Activated naive CD8-positive, alpha-beta T cell (primary cell): ENCODE measurements around the gene C1QTNF12.

Experiments used
- H3K27ac Mint-ChIP-seq: one replicate; pipeline ENCODE4 v1.8.0; 2021; ENCODE audit warnings: mixed read lengths
- H3K27me3 Mint-ChIP-seq: one replicate; pipeline ENCODE4 v1.8.0; 2021; ENCODE audit warnings: mixed read lengths
- H3K36me3 Mint-ChIP-seq: one replicate; pipeline ENCODE4 v1.8.0; 2021; ENCODE audit warnings: mixed read lengths
- H3K4me1 Mint-ChIP-seq: one replicate; pipeline ENCODE4 v1.8.0; 2021; ENCODE audit warnings: low read depth, mixed read lengths
- H3K4me3 Mint-ChIP-seq: one replicate; pipeline ENCODE4 v1.8.0; 2021; ENCODE audit warnings: mild to moderate bottlenecking, mixed read lengths
- H3K9me3 Mint-ChIP-seq: one replicate; pipeline ENCODE4 v1.8.0; 2021; ENCODE audit warnings: low read depth, mixed read lengths

C1QTNF12 gene

GRCh38 chr1:1211541-1212441 is 34.7 kb downstream of the C1QTNF12 start:
- no peaks in the 10 kb centered on the region for H3K27me3 Mint-ChIP-seq

GRCh38 chr1:1210726-1211540 is 35.6 kb downstream of the C1QTNF12 start:
- no peaks in the 10 kb centered on the region for H3K36me3 Mint-ChIP-seq
- no peaks in the 10 kb centered on the region for H3K27me3 Mint-ChIP-seq
- no peak overlapping the region for H3K27ac Mint-ChIP-seq
- peak overlapping the region; percentile 57 for H3K4me3 Mint-ChIP-seq
- no peaks in the 10 kb centered on the region for H3K9me3 Mint-ChIP-seq
- H3K4me1 Mint-ChIP-seq, result peaks cover 27% of the 10 kb centered on the region

More at GRCh38 chr1:1211541-1212441, 34.7 kb downstream of the C1QTNF12 start:
- Mint-ChIP-seq H3K27ac (no peak overlapping the region), H3K36me3 (peaks cover 4% of the 10 kb centered on the region), H3K4me3 (peak overlapping the region; percentile 57), H3K4me1 (peaks cover 31% of the 10 kb centered on the region), H3K9me3 (no peaks in the 10 kb centered on the region)

- Mint-ChIP-seq H3K4me3 (peak overlapping the region; percentile 87), H3K27ac (peak overlapping the region; percentile 92), H3K4me1 (peaks cover 14% of the 10 kb centered on the region), H3K9me3 (no peaks in the 10 kb centered on the region), H3K36me3 (no peaks in the 10 kb centered on the region), H3K27me3 (no peaks in the 10 kb centered on the region)
Observed at GRCh38 chr1:1208713-1209433, 37.6 kb downstream of the C1QTNF12 start.

DNA sequence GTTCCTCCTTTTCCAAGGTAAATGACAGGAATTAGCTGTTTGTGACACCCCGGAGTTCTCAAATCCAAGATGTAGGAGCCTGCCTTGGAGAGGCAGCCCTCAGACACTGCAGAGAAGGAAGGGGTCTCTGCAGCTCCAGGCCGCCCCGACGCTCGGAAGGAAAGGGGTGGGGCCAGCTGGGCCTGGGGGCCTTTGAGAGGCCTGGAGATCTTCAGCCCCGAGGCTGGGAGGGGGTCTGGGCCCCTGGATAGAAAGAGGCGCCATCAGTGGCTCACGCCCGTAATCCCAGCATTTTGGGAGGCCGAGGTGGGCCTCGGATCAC is 39.0 kb downstream of the C1QTNF12 start:
- Mint-ChIP-seq H3K36me3 (no peaks in the 10 kb centered on the region), H3K4me3 (peak overlapping the region; percentile 87), H3K27ac (no peak overlapping the region), H3K4me1 (peaks cover 14% of the 10 kb centered on the region), H3K27me3 (no peaks in the 10 kb centered on the region), H3K9me3 (no peaks in the 10 kb centered on the region)

- no peaks in the 10 kb centered on the region for H3K27me3 Mint-ChIP-seq
- no peaks in the 10 kb centered on the region for H3K36me3 Mint-ChIP-seq
- peaks cover 14% of the 10 kb centered on the region for H3K4me1 Mint-ChIP-seq
- H3K9me3 Mint-ChIP-seq, result no peaks in the 10 kb centered on the region
- peak overlapping the region; percentile 28 for H3K27ac Mint-ChIP-seq
- H3K4me3 Mint-ChIP-seq, result peak overlapping the region; percentile 73
Observed at GRCh38 chr1:1206966-1207531, 39.5 kb downstream of the C1QTNF12 start.

- H3K27ac Mint-ChIP-seq, result peak within 1 kb of the TSS; percentile 28
- no peaks in the 10 kb centered on the region for H3K27me3 Mint-ChIP-seq
- H3K4me3 Mint-ChIP-seq, result peak within 1 kb of the TSS; percentile 73
- H3K36me3 Mint-ChIP-seq, result no peaks in the 10 kb centered on the region
- peaks cover 14% of the 10 kb centered on the region for H3K4me1 Mint-ChIP-seq
- no peaks in the 10 kb centered on the region for H3K9me3 Mint-ChIP-seq
Observed at GRCh38 chr1:1206376-1206965, 40.1 kb downstream of the C1QTNF12 start, which contains the start of gene TNFRSF18. Gene TNFRSF18, minus strand, starts transcription at chr1:1206592. Its CDS starts 21 bp downstream, at chr1:1206571.

- no peaks in the 10 kb centered on the region for H3K36me3 Mint-ChIP-seq
- no peaks in the 10 kb centered on the region for H3K27me3 Mint-ChIP-seq
- H3K27ac Mint-ChIP-seq, result no peak overlapping the region
- H3K4me1 Mint-ChIP-seq, result peaks cover 14% of the 10 kb centered on the region
- peak overlapping the region; percentile 70 for H3K4me3 Mint-ChIP-seq
- no peaks in the 10 kb centered on the region for H3K9me3 Mint-ChIP-seq
Observed at GRCh38 chr1:1205769-1206375, 40.6 kb downstream of the C1QTNF12 start.

DNA sequence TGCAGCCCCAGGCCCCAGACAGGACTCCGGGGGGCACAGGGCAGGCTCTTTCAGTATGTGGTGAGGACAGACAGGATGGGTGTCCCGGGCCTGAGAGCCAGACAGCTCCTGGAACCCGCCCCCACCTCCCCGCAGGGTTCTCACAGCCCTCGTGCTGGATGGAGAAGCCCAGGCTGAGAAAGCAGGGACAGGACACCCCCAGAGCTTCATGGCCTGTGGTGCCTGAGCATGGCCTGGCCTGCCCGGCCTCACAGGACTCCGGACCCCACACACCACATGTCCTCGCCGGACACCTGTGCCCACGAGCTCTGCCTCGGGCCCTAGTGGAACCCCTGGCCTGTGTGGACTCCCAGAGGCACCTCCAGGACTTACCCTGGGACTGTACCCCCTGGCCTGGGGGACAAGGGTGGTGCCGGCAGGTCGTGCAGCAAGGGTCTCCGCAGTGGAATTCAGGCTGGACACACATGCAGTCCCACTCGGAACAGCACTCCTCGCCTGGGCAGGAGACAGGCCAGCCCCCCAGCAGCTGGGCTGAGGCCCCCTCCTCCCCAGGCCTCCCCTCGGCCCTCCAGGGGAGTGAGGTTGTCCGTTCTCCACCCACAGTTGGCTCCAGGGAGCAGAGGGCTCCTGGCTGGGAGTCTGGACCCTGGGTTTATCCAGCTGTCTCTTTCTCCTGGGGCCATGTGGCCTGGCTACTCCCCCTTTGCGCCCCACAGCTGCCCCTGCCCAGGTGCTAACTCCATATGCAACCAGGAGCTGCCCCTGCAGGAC is 41.3 kb downstream of the C1QTNF12 start:
- H3K27ac Mint-ChIP-seq, result no peak overlapping the region
- H3K36me3 Mint-ChIP-seq, result no peaks in the 10 kb centered on the region
- H3K9me3 Mint-ChIP-seq, result no peaks in the 10 kb centered on the region
- peaks cover 18% of the 10 kb centered on the region for H3K4me1 Mint-ChIP-seq
- H3K27me3 Mint-ChIP-seq, result no peaks in the 10 kb centered on the region
- H3K4me3 Mint-ChIP-seq, result peak overlapping the region; percentile 70

GRCh38 chr1:1204425-1204920 is 42.0 kb downstream of the C1QTNF12 start:
- Mint-ChIP-seq H3K4me3 (peak overlapping the region; percentile 27), H3K36me3 (no peaks in the 10 kb centered on the region), H3K9me3 (no peaks in the 10 kb centered on the region), H3K4me1 (peaks cover 15% of the 10 kb centered on the region), H3K27ac (no peak overlapping the region), H3K27me3 (no peaks in the 10 kb centered on the region)

- H3K4me1 Mint-ChIP-seq, result peaks cover 13% of the 10 kb centered on the region
- H3K36me3 Mint-ChIP-seq, result no peaks in the 10 kb centered on the region
- no peaks in the 10 kb centered on the region for H3K27me3 Mint-ChIP-seq
- no peak overlapping the region for H3K27ac Mint-ChIP-seq
- no peaks in the 10 kb centered on the region for H3K9me3 Mint-ChIP-seq
- H3K4me3 Mint-ChIP-seq, result no peak overlapping the region
Observed at GRCh38 chr1:1203561-1204424, 42.7 kb downstream of the C1QTNF12 start.

DNA sequence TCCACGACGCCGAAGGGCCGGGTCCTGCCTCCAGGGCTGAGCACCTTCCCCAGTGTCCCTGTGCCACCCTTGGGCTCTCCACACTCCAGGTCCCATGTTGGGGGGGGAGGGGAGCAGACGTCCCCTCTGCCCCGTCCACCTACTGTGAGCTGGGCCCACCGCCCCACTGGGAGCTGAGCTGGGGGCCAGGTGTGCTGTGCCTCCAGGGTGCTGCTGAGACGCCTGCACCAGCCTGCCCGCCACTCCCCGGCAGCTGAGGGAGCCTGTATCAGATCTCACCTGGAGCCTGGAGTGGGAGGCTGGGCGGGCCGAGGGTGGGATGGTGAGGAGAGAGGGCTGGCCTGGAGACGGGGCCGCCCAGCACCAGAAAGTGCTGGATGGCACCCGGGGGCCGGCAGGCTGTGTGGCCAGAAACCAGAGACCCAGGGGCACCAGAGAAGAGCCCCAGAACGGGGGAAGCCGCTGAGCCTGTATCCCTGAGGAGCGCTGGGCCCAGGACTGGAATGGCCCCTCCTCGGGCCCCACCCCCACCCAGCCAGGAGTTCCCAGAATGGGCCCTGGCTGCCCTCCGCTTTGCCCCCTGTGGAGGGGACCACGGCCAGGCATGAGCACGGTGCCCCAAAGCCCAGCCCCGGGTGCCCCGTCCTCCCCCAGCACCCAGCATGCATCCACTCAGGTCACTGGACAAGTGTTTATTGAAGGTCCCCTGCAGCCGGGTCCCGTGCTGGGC is 43.5 kb downstream of the C1QTNF12 start:
- H3K4me1 Mint-ChIP-seq, result peaks cover 8% of the 10 kb centered on the region

More for the DNA sequence above, 43.5 kb downstream of the C1QTNF12 start:
- no peak overlapping the region for H3K27ac Mint-ChIP-seq
- no peaks in the 10 kb centered on the region for H3K36me3 Mint-ChIP-seq
- no peaks in the 10 kb centered on the region for H3K9me3 Mint-ChIP-seq
- H3K4me3 Mint-ChIP-seq, result no peak overlapping the region
- H3K27me3 Mint-ChIP-seq, result no peaks in the 10 kb centered on the region
